ENCODE results near the gene ZNF451.

The ZNF451 gene

DNA sequence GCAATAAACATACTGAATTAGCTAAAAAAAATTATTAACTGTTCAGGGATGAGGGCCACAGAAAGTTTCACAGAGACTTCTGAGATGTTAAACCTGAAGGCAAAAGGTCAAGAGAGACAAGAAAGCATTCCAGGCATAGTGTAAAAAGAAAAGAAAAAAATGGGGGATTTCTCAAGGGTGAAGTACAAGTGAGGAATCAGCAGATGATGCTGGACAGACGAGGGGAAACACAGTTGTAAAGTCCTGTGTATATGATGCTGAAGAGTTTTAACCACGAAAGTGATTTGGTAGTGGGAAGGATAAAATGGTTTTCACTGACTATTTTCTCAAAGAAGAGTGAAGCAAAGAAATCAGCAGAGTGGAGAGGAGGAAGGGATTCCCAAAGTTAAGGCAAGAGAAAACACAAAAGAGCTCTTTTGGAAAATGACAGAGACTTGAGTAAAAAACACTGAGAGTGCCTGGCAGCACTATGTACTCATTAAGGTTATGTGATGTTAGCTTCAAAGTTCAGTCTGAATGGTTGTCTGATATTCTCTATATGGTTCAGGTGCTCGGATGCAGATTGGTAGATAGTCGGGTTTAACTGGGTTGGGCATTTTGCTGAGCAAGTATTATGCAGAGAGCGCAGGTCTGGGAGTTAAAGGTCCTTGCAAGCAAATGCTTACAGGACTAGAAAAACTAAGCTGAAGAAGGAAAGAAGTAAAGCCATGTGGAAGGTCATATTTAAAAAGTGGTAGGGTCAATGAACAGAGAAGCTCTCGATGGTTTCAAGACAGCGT, 115.8 kb downstream of the ZNF451 start:
- 0 out of 2 replicates have a peak, but pooled peaks cover 5% of the 10 kb centered on the region for H3K36me3 ChIP-seq (ENCODE audit: control insufficient read depth, insufficient read depth, low read length)
- no peak overlapping the region for H3K27ac ChIP-seq (ENCODE audit: low read depth, low read length)
- H3K9me3 ChIP-seq (ENCODE audit: control insufficient read depth, insufficient read depth, low read length), result no peaks in the 10 kb centered on the region
- H3K4me1 ChIP-seq (ENCODE audit: control insufficient read depth, insufficient read depth, low read length), result peaks cover 19% of the 10 kb centered on the region
- H3K4me3 ChIP-seq (ENCODE audit: low read depth, low read length), result no peak overlapping the region
- no peak overlapping the region for H3K9ac ChIP-seq (ENCODE audit: low read depth, low read length)
- H3K27me3 ChIP-seq (ENCODE audit: control insufficient read depth, insufficient read depth, low read length), result no peaks in the 10 kb centered on the region

DNA sequence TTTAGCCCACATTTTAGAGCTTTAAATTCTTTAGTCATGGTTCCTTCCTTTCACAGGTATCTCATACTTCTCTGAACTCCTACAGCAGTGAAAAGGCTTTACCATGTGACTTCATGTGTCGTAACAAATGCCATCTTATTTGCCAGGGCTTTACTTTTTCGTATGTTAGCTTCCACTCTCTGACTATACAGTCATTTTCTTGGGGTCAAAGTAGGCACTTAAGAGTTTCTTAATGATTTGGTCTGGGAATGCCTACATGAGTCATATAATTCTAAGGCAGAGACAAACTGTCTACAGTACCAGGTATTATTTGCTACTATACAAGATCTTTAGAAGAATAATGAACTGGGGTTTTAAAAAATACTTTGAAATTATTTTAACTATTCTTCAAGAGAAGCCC, 117.2 kb downstream of the ZNF451 start:
- Histone ChIP-seq H3K27me3 (ENCODE audit: control insufficient read depth, insufficient read depth, low read length) (no peaks in the 10 kb centered on the region), H3K36me3 (ENCODE audit: control insufficient read depth, insufficient read depth, low read length) (0 out of 2 replicates have a peak, but pooled peaks cover 5% of the 10 kb centered on the region), H3K4me3 (ENCODE audit: low read depth, low read length) (no peak overlapping the region), H3K9me3 (ENCODE audit: control insufficient read depth, insufficient read depth, low read length) (no peaks in the 10 kb centered on the region), H3K27ac (ENCODE audit: low read depth, low read length) (no peak overlapping the region), H3K4me1 (ENCODE audit: control insufficient read depth, insufficient read depth, low read length) (peaks cover 18% of the 10 kb centered on the region), H3K9ac (ENCODE audit: low read depth, low read length) (no peak overlapping the region)

DNA sequence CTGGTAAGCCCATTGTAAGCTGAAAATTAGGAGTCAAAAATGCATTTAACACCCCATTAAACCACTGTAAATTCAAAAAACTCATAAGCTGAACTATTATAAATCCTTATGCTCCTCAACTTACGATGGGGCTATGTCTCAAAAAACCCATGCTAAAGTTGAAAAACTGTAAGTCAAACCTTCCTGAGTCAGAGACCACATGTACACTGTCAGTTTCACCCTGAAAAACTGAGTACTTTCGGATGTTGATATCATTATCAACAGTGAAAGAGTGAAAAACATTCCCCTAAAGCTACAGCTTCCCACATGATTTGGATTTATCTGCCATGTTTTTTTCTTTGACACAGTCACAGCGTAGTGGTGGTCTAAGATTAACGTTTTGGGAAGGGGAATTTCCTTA, 117.9 kb downstream of the ZNF451 start:
- Histone ChIP-seq H3K4me3 (ENCODE audit: low read depth, low read length) (no peak overlapping the region), H3K27me3 (ENCODE audit: control insufficient read depth, insufficient read depth, low read length) (no peaks in the 10 kb centered on the region), H3K36me3 (ENCODE audit: control insufficient read depth, insufficient read depth, low read length) (0 out of 2 replicates have a peak, but pooled peaks cover 5% of the 10 kb centered on the region), H3K9ac (ENCODE audit: low read depth, low read length) (no peak overlapping the region), H3K27ac (ENCODE audit: low read depth, low read length) (no peak overlapping the region), H3K9me3 (ENCODE audit: control insufficient read depth, insufficient read depth, low read length) (no peaks in the 10 kb centered on the region), H3K4me1 (ENCODE audit: control insufficient read depth, insufficient read depth, low read length) (peaks cover 17% of the 10 kb centered on the region)

DNA sequence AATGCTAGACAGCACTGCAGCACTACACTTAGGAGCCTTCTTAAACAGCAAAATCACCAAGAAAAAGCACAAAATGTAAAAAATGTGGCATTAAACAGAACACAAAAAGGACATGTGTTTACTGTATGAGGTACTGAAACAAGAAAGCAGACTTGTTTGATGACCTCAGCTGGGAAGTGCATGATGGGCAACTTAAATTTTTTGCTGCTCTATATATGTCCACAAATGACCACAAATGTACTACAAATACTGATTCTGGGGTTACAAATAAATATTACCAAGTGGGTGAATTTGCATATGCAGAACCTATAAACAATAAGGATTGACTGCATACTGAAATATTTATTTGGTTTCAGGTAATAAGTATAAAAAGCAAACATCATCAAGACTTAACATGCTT, 119.0 kb downstream of the ZNF451 start:
- no peak overlapping the region for H3K4me3 ChIP-seq (ENCODE audit: low read depth, low read length)
- H3K4me1 ChIP-seq (ENCODE audit: control insufficient read depth, insufficient read depth, low read length), result peaks cover 17% of the 10 kb centered on the region
- H3K36me3 ChIP-seq (ENCODE audit: control insufficient read depth, insufficient read depth, low read length), result 0 out of 2 replicates have a peak, but pooled peaks cover 5% of the 10 kb centered on the region
- no peaks in the 10 kb centered on the region for H3K9me3 ChIP-seq (ENCODE audit: control insufficient read depth, insufficient read depth, low read length)
- H3K9ac ChIP-seq (ENCODE audit: low read depth, low read length), result no peak overlapping the region
- H3K27ac ChIP-seq (ENCODE audit: low read depth, low read length), result no peak overlapping the region
- no peaks in the 10 kb centered on the region for H3K27me3 ChIP-seq (ENCODE audit: control insufficient read depth, insufficient read depth, low read length)

DNA sequence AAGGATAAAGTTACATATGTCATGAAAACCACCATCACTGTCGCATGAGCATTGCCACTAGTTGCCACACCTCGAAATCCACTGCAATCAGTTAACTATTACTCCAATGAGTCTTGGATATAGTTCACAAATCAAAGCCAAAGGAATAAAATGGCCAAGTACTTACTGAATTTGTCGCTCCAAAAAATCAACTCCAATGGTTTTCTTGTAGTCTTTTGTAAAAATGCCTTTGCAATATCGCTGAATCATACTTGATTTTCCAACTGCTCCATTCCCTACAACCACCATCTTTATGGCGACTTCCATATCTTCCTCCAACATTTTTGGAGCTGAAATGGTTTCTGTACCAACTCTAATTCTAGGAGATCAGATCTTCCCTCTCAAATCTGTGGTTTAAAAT, 120.1 kb downstream of the ZNF451 start:
- Histone ChIP-seq H3K4me3 (ENCODE audit: low read depth, low read length) (no peak overlapping the region), H3K4me1 (ENCODE audit: control insufficient read depth, insufficient read depth, low read length) (peaks cover 17% of the 10 kb centered on the region), H3K27me3 (ENCODE audit: control insufficient read depth, insufficient read depth, low read length) (no peaks in the 10 kb centered on the region), H3K9ac (ENCODE audit: low read depth, low read length) (no peak overlapping the region), H3K9me3 (ENCODE audit: control insufficient read depth, insufficient read depth, low read length) (no peaks in the 10 kb centered on the region), H3K36me3 (ENCODE audit: control insufficient read depth, insufficient read depth, low read length) (no peaks in the 10 kb centered on the region), H3K27ac (ENCODE audit: low read depth, low read length) (no peak overlapping the region)

DNA sequence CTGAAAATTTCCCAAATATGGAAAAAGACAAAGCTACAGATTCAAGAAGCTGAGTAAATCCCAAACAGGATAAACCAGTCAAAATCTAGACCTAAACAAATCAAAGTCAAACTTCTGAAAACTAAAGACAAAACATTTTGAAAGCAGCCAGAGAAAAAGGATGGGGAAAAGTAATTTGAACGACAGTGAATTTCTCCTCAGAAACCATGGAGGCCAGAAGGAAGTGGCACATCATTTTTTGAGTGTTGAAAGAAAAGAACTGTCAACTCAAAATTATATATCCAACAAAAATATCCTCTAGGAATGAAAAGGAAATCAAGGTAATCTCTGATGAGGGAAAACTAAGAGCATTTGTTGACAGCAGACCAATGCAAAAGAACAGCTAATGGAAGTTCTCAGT, 125.3 kb downstream of the ZNF451 start:
- no peak overlapping the region for H3K9ac ChIP-seq (ENCODE audit: low read depth, low read length)
- H3K27ac ChIP-seq (ENCODE audit: low read depth, low read length), result no peak overlapping the region
- no peak overlapping the region for H3K4me3 ChIP-seq (ENCODE audit: low read depth, low read length)
- no peaks in the 10 kb centered on the region for H3K9me3 ChIP-seq (ENCODE audit: control insufficient read depth, insufficient read depth, low read length)
- no peaks in the 10 kb centered on the region for H3K36me3 ChIP-seq (ENCODE audit: control insufficient read depth, insufficient read depth, low read length)
- no peaks in the 10 kb centered on the region for H3K27me3 ChIP-seq (ENCODE audit: control insufficient read depth, insufficient read depth, low read length)
- no peaks in the 10 kb centered on the region; the same call in 1 of the 2 replicates for H3K4me1 ChIP-seq (ENCODE audit: control insufficient read depth, insufficient read depth, low read length)

DNA sequence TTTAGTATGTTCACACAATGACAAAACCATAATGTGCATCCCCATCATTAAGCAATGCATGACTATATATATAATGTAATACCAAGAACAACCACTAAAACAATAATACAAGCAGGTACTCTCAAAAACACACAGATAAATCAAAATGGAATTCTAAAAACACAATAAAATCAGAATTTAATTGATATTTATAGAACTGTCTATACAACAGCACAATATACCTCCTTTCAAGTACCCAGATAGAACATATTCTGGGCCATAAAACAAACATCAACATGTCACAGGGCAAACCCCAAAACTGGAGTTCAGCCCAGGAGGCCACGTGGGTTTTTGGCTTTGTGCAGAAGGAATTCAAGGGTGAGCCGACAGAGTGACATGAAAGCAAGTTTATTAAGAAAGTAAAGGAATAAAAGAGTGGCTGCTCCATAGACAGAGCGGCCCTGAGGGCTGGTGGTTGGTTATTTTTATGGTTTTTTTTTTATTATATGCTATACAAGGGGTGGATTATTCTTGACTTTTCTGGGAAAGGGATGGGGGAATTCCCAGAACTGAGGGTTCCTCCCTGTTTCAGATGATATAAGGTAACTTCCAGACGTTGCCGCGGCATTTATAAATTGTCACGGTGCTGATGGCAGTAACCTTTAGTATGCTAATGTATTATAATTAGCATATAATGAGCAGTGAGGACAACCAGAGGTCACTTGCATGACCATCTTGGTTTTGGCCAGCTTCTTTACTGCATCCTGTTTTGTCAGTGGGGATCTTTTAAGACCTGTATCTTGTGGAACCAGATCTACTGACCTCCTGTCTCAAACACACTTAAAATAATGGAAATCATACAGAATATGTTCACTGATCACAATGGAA, 126.5 kb downstream of the ZNF451 start:
- no peaks in the 10 kb centered on the region for H3K36me3 ChIP-seq (ENCODE audit: control insufficient read depth, insufficient read depth, low read length)
- no peak overlapping the region for H3K4me3 ChIP-seq (ENCODE audit: low read depth, low read length)
- H3K27me3 ChIP-seq (ENCODE audit: control insufficient read depth, insufficient read depth, low read length), result no peaks in the 10 kb centered on the region
- H3K4me1 ChIP-seq (ENCODE audit: control insufficient read depth, insufficient read depth, low read length), result no peaks in the 10 kb centered on the region; the same call in 1 of the 2 replicates
- no peaks in the 10 kb centered on the region for H3K9me3 ChIP-seq (ENCODE audit: control insufficient read depth, insufficient read depth, low read length)
- no peak overlapping the region for H3K27ac ChIP-seq (ENCODE audit: low read depth, low read length)
- no peak overlapping the region for H3K9ac ChIP-seq (ENCODE audit: low read depth, low read length)

DNA sequence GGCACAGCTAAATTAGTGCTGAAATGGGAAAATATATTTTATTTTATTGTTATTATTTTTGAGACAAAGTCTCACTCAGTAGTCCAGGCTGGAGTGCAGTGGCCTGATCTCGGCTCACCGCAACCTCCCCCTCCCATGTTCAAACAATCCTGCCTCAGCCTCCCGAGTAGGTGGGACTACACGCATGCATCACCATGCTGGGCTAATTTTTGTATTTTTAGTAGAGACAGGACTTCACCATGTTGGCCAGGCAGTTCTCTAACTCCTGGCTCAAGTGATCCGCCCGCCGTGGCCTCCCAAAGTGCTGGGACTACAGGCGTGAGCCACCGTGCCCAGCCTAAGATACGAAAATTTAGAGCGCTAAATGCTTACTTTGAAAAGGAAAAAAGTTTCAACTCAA, 127.3 kb downstream of the ZNF451 start:
- no peaks in the 10 kb centered on the region for H3K9me3 ChIP-seq (ENCODE audit: control insufficient read depth, insufficient read depth, low read length)
- no peaks in the 10 kb centered on the region for H3K27me3 ChIP-seq (ENCODE audit: control insufficient read depth, insufficient read depth, low read length)
- H3K4me3 ChIP-seq (ENCODE audit: low read depth, low read length), result no peak overlapping the region
- no peaks in the 10 kb centered on the region for H3K36me3 ChIP-seq (ENCODE audit: control insufficient read depth, insufficient read depth, low read length)
- H3K9ac ChIP-seq (ENCODE audit: low read depth, low read length), result no peak overlapping the region
- no peaks in the 10 kb centered on the region; the same call in 1 of the 2 replicates for H3K4me1 ChIP-seq (ENCODE audit: control insufficient read depth, insufficient read depth, low read length)
- no peak overlapping the region for H3K27ac ChIP-seq (ENCODE audit: low read depth, low read length)
